Keratinocyte (primary cell): ENCODE measurements around the gene CSRP3.

Experiments used
- EZH2 ChIP-seq: IDR thresholded peaks from one replicate; pipeline ENCODE4 v1.6.1; 2012; ENCODE audit warnings: inconsistent platforms, mild to moderate bottlenecking, low read length, moderate library complexity
- TF ChIP-seq, protein P1 (sequence below), 3 experiments: IDR thresholded peaks in 1 of 3; conservative IDR thresholded peaks in 1 of 3; optimal IDR thresholded peaks in 1 of 3; 2 replicates in 2 of 3; 3 replicates in 1 of 3; pipeline versions ENCODE3 to v1.5.1; 2011; ENCODE audit warnings: low read length in 3 of 3, mild to moderate bottlenecking in 3 of 3, moderate library complexity in 2 of 3, control low read depth in 1 of 3, inconsistent platforms in 1 of 3; ENCODE audit not compliant: insufficient read depth in 2 of 3; ENCODE audit errors: extremely low read depth in 1 of 3

DNA sequence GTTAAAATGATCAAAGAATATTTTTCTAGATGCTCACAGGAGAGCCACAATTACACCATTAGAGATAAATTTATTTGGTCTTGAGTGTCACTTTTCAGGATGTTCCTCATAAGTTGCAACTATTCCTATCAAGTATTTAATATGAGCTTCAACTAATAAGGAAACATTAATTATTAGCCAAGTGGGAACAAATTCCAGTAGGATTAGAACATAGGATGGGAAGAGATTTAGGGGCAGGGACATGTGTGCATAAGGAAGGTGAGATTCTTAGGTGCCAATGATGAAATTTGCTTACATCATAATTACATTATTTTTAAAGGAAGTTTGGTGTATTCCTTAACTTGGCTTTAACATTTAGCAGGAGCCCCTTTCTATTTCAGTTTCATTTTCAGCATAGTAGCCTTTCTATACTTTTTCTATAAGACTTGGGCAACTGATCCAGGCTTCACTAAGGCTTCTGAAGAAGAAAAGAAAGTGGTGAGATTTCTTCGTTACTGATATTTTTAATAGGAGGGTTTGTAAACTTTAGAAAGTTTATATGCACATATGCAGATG is 38.8 kb downstream of the CSRP3 start:
- TF ChIP-seq, protein P1, sequence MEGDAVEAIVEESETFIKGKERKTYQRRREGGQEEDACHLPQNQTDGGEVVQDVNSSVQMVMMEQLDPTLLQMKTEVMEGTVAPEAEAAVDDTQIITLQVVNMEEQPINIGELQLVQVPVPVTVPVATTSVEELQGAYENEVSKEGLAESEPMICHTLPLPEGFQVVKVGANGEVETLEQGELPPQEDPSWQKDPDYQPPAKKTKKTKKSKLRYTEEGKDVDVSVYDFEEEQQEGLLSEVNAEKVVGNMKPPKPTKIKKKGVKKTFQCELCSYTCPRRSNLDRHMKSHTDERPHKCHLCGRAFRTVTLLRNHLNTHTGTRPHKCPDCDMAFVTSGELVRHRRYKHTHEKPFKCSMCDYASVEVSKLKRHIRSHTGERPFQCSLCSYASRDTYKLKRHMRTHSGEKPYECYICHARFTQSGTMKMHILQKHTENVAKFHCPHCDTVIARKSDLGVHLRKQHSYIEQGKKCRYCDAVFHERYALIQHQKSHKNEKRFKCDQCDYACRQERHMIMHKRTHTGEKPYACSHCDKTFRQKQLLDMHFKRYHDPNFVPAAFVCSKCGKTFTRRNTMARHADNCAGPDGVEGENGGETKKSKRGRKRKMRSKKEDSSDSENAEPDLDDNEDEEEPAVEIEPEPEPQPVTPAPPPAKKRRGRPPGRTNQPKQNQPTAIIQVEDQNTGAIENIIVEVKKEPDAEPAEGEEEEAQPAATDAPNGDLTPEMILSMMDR (optimal IDR thresholded peaks at IDR 0.05 in 1 of 3, IDR thresholded peaks at IDR 0.05 in 1 of 3, conservative IDR thresholded peaks at IDR 0.05 in 1 of 3; ENCODE audit: extremely low read depth in 1 of 3, insufficient read depth in 2 of 3, low read length in 3 of 3), result no peak
- TF ChIP-seq EZH2, result no peak
